ENCODE results near the gene BNIP5. TPM values are rescaled to one million over a fixed set of nuclear protein-coding genes. Genes with fewer than 3 reads are reported as not detected.

BNIP5 gene
- total and polyA plus RNA-seq, 2 donors from 2014 or later: 0.44 TPM; not detected in 1

DNA sequence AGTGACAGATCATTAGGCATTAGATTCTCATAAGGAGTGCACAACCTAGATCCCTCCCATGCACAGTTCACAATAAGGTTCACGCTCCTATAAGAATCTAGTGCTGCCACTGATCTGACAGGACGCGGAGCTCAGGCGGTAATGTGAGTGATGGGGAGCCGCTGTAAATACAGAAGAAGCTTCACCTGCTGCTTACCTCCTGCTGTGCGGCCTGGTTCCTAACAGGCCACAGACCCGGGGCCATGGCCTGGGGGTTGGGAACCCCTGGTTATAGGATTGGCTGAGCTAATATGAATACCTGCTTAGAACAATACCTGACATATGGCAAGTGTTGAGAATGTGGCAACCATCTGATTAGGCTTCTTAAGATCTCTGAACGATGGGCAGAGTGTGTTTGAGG is 64.5 kb downstream of the BNIP5 start:
- DNase-seq: no peak
- Histone ChIP-seq H3K36me3 (ENCODE audit: control insufficient read depth in 2 of 3, insufficient read depth in 3 of 3, low read length in 3 of 3) (no peaks in the 10 kb centered on the region), H3K4me3 (ENCODE audit: low read length in 3 of 3) (no peak overlapping the region), H3K4me1 (ENCODE audit: control insufficient read depth in 2 of 3, insufficient read depth in 2 of 3, low read depth in 1 of 3, low read length in 3 of 3) (peaks cover 0 to 3% (median 0%) of the 10 kb centered on the region in 3 donors), H3K9me3 (ENCODE audit: control insufficient read depth in 2 of 3, insufficient read depth in 1 of 3, low read length in 3 of 3) (no peaks in the 10 kb centered on the region), H3K27me3 (ENCODE audit: control insufficient read depth, insufficient read depth, low read length) (no peaks in the 10 kb centered on the region), H3K27ac (ENCODE audit: low read depth in 2 of 2, low read length in 2 of 2) (no peak overlapping the region), H3K9ac (ENCODE audit: low read length in 3 of 3) (no peak overlapping the region)
- no peak for FAIRE-seq
- intact Hi-C loops (cut with DNase I): no loop called here
- TF ChIP-seq, protein P1, sequence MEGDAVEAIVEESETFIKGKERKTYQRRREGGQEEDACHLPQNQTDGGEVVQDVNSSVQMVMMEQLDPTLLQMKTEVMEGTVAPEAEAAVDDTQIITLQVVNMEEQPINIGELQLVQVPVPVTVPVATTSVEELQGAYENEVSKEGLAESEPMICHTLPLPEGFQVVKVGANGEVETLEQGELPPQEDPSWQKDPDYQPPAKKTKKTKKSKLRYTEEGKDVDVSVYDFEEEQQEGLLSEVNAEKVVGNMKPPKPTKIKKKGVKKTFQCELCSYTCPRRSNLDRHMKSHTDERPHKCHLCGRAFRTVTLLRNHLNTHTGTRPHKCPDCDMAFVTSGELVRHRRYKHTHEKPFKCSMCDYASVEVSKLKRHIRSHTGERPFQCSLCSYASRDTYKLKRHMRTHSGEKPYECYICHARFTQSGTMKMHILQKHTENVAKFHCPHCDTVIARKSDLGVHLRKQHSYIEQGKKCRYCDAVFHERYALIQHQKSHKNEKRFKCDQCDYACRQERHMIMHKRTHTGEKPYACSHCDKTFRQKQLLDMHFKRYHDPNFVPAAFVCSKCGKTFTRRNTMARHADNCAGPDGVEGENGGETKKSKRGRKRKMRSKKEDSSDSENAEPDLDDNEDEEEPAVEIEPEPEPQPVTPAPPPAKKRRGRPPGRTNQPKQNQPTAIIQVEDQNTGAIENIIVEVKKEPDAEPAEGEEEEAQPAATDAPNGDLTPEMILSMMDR (IDR thresholded peaks at IDR 0.05; ENCODE audit: borderline replicate concordance, extremely low read depth, insufficient read depth): no peak

DNA sequence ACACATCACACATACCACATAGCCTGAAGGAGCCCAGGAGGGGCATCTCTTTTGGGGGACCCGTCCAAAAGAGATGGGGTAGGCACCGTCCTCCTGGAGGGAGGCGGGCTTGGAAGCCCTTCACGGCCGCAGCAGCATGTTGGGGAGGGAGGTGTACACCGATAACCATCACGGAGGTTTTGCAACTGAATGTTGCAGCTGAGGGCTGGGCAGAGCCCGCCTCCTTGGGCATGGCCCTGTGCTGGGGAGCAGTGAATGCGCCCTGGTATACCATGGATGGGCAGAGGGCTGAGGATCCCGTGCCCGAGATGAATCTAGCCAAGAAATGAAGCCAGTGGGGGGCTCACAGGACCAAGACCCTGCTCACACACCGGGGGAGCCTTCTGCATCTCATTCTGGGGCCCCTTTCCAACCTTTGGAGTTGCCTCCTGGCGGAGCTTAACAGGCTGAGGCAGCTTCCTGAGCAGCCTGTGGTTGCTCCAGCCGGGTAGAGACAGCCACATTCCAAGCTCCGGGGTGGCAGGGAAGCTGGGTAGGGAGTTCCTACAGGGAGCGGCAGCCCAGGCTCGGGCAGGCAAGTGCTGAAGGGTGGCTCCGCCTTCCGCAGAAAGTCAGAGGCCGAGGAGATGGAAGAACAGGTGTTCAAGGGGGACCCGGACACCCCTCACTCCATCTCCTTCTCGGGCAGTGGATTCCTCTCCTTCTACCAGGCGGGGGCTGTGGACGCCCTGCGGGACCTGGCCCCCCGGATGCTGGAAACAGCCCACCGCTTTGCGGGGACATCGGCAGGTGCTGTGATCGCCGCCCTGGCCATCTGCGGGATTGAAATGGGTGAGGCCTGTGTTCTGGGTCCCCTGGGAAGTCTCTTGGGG is 66.6 kb downstream of the BNIP5 start, which contains the start of gene PNPLA1:
TSS of gene PNPLA1 (plus strand) at position 227 of the 872 bp plus-strand sequence. CDS start at position 627, 400 bp downstream.
- no peak within 1 kb of the TSS for H3K4me3 ChIP-seq (ENCODE audit: low read length in 3 of 3)
- no peaks in the 10 kb centered on the region for H3K27me3 ChIP-seq (ENCODE audit: control insufficient read depth, insufficient read depth, low read length)
- H3K9me3 ChIP-seq (ENCODE audit: control insufficient read depth in 2 of 3, insufficient read depth in 1 of 3, low read length in 3 of 3): peaks cover 0 to 4% (median 0%) of the 10 kb centered on the region in 3 donors
- TF ChIP-seq, protein P1 (IDR thresholded peaks at IDR 0.05; ENCODE audit: borderline replicate concordance, extremely low read depth, insufficient read depth): no peak
- intact Hi-C loops (cut with DNase I): no loop called here
- H3K36me3 ChIP-seq (ENCODE audit: control insufficient read depth in 2 of 3, insufficient read depth in 3 of 3, low read length in 3 of 3): no peaks in the 10 kb centered on the region
- peaks cover 0 to 3% (median 0%) of the 10 kb centered on the region in 3 donors for H3K4me1 ChIP-seq (ENCODE audit: control insufficient read depth in 2 of 3, insufficient read depth in 2 of 3, low read depth in 1 of 3, low read length in 3 of 3)
- H3K27ac ChIP-seq (ENCODE audit: low read depth in 2 of 2, low read length in 2 of 2): no peak within 1 kb of the TSS
- no peak within 1 kb of the TSS for H3K9ac ChIP-seq (ENCODE audit: low read length in 3 of 3)
- no peak for FAIRE-seq
- peak in 1 of 5 donors; percentile 39 for DNase-seq

DNA sequence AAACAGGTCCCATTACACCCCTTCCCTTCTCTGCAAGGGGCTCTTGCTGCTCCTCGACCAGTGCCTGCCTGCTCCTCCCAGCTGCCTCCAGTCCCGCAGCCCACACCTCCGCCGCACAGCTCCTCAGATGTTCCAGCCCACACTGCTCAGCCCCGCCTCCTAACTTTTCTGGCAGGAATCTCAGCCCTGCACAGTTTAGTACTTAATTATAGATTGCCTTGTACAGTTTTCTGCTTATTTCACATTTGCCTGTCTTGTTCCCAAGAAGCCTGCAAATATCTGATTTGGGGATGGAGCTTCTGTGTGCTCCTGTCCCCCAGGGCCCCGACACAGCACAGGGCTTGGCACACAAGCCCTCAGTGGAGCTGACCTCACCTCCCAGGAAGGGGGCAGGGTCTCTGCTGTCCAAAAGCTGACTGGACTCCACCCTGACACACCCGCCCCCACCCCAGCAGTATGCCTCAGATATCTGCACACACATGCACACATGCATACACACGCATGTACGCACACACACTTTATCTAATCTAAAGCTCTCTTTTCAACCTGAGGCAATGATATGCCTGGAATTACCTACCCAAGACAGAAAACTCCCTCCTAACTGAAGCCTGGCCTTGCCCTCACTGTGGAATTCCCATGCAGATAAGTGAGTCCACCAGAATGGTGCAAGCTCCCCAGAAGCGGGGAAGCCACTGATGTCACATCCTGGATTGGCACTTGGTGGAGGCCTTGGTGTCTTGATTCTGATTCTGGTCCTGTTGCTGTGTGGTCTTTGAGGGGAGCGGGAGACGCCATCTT is 68.0 kb downstream of the BNIP5 start:
- no peak overlapping the region for H3K27ac ChIP-seq (ENCODE audit: low read depth in 2 of 2, low read length in 2 of 2)
- no peaks in the 10 kb centered on the region for H3K36me3 ChIP-seq (ENCODE audit: control insufficient read depth in 2 of 3, insufficient read depth in 3 of 3, low read length in 3 of 3)
- H3K9ac ChIP-seq (ENCODE audit: low read length in 3 of 3): no peak overlapping the region
- DNase-seq (peak in 4 of 5 donors; percentile 32 to 74 (median 40)), FAIRE-seq (no peak)
- no peak overlapping the region for H3K4me3 ChIP-seq (ENCODE audit: low read length in 3 of 3)
- no peaks in the 10 kb centered on the region for H3K27me3 ChIP-seq (ENCODE audit: control insufficient read depth, insufficient read depth, low read length)
- TF ChIP-seq, protein P1 (IDR thresholded peaks at IDR 0.05; ENCODE audit: borderline replicate concordance, extremely low read depth, insufficient read depth): no peak
- H3K9me3 ChIP-seq (ENCODE audit: control insufficient read depth in 2 of 3, insufficient read depth in 1 of 3, low read length in 3 of 3): peaks cover 0 to 4% (median 0%) of the 10 kb centered on the region in 3 donors
- intact Hi-C loops (cut with DNase I): no loop called here
- peaks cover 0 to 3% (median 0%) of the 10 kb centered on the region in 3 donors for H3K4me1 ChIP-seq (ENCODE audit: control insufficient read depth in 2 of 3, insufficient read depth in 2 of 3, low read depth in 1 of 3, low read length in 3 of 3)

All from kidney (tissue), 14 donors.